Gastroesophageal sphincter (tissue), 4 donors: ENCODE measurements around the gene NXT2. TPM values are rescaled to one million over a fixed set of nuclear protein-coding genes. Genes with fewer than 3 reads are reported as not detected.
"Not testable (repeated sequence)": the region's sequence is repeated elsewhere in the genome, so short reads cannot be mapped to it uniquely, and the experiment has no call there.

ENCODE experiments used
- ATAC-seq: fragments of 150-250 bp; one replicate; pipeline ENCODE4 v1.9.1; 2016; ENCODE audit warnings: mild to moderate bottlenecking, moderate library complexity
- H3K27ac ChIP-seq, 4 donors: fragments of 200-600 bp; sonication (generic) in 3 of 4; 1 replicate in 3 of 4; 2 replicates in 1 of 4; pipeline ENCODE4 v1.5.1; 2016 to 2019
- H3K27me3 ChIP-seq: fragments of 200-600 bp; sonication (generic); one replicate; pipeline ENCODE4 v1.5.1; 2019
- H3K36me3 ChIP-seq, 2 donors: fragments of 200-600 bp; sonication (generic); one replicate each; pipeline ENCODE4 v1.5.1; 2019; ENCODE audit warnings: control low read depth in 1 of 2
- H3K4me1 ChIP-seq, 3 donors: fragments of 200-600 bp; sonication (generic); 1 replicate in 2 of 3; 2 replicates in 1 of 3; pipeline ENCODE4 v1.5.1; 2016 to 2019; ENCODE audit warnings: control low read depth in 2 of 3
- H3K4me3 ChIP-seq, 2 donors: fragments of 200-600 bp; sonication (generic); one replicate each; pipeline ENCODE4 v1.5.1; 2019; ENCODE audit warnings: mild to moderate bottlenecking in 1 of 2, moderate library complexity in 1 of 2
- H3K9me3 ChIP-seq, 3 donors: fragments of 200-600 bp; sonication (generic); one replicate each; pipeline ENCODE4 v1.5.1; 2017 to 2019; ENCODE audit warnings: control low read depth in 2 of 3
- CTCF ChIP-seq, 4 experiments: fragments of 200-600 bp in 2 of 4; fragments of 450-650 bp in 2 of 4; sonication (generic) in 1 of 4; IDR thresholded peaks; one replicate each; pipeline ENCODE4 v1.5.1; 2017 to 2019; ENCODE audit warnings: antibody characterized with exemption in 4 of 4, mild to moderate bottlenecking in 2 of 4, moderate library complexity in 2 of 4
- EP300 ChIP-seq: sonication (generic); formaldehyde crosslinking; IDR thresholded peaks from one replicate; pipeline ENCODE4 v1.6.1; 2017; ENCODE audit warnings: antibody characterized with exemption, mild to moderate bottlenecking
- POLR2A ChIP-seq, 2 donors: fragments of 450-650 bp; IDR thresholded peaks; one replicate each; pipeline ENCODE4 v1.6.1; 2017; ENCODE audit warnings: antibody characterized with exemption in 2 of 2, mild to moderate bottlenecking in 2 of 2, moderate library complexity in 1 of 2
- POLR2AphosphoS5 ChIP-seq: sonication (generic); formaldehyde crosslinking; IDR thresholded peaks from one replicate; pipeline ENCODE4 v1.6.1; 2017; ENCODE audit warnings: antibody characterized with exemption
- WGBS, 2 donors: methylation state at CpG; one replicate each; pipeline ENCODE4 v1.1.5; 2018; ENCODE audit warnings: low coverage in 1 of 2; 5-methylcytosine and 5-hydroxymethylcytosine counted together
- total RNA-seq, 4 donors: library from RNA; depleted of rRNA; stranded (reverse); fragments of >200 nt; gene quantifications; one replicate each; pipeline ENCODE4 v1.1.0, GENCODE V29; 2016

NXT2 gene
- total RNA-seq, 4 donors from 2014 or later: 3.8 to 7.1 (median 5.7) TPM

- no peaks in the 10 kb centered on the region for H3K27me3 ChIP-seq
- H3K36me3 ChIP-seq: no peaks in the 10 kb centered on the region
- WGBS, 2 donors: 55 to 72% methylated on average over 6 to 10 of the region's 10 CpGs
- no peaks in the 10 kb centered on the region for H3K9me3 ChIP-seq
- no peak overlapping the region for H3K27ac ChIP-seq
- no peak overlapping the region for H3K4me3 ChIP-seq
- TF ChIP-seq POLR2A (IDR thresholded peaks at IDR 0.05): no peak
- no peak for TF ChIP-seq CTCF (IDR thresholded peaks at IDR 0.05)
- TF ChIP-seq EP300: no peak
- no peak for TF ChIP-seq POLR2AphosphoS5
- no peak for ATAC-seq
- peaks cover 0 to 11% (median 0%) of the 10 kb centered on the region in 3 donors for H3K4me1 ChIP-seq
Measured at GRCh38 chrX:109534933-109535332, 1.7 kb upstream of the NXT2 start.

DNA sequence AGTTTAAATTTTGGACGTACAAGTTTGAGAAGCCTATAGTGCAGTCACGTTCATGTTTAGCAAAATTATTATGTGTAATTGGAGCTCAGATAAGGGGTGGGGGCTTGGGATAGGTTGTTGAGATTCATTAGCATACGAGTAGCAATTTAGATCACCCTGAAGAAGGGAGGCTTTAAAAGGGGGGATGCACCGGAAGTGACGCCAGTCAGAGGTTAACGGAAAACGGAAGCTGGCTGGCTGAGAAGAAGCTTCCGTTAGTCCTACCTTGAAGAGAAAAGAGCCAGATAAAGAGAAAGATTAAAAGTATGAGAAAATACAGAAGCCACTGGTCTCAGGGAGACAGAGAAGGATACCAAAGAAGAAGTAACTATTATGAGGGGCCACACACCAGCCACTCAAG, 1.1 kb upstream of the NXT2 start:
- Histone ChIP-seq H3K27ac (no peak overlapping the region), H3K9me3 (no peaks in the 10 kb centered on the region), H3K27me3 (no peaks in the 10 kb centered on the region), H3K36me3 (no peaks in the 10 kb centered on the region), H3K4me1 (peaks cover 0 to 11% (median 0%) of the 10 kb centered on the region in 3 donors), H3K4me3 (no peak overlapping the region)
- no peak for TF ChIP-seq POLR2AphosphoS5
- no peak for TF ChIP-seq POLR2A (IDR thresholded peaks at IDR 0.05)
- no peak for TF ChIP-seq EP300
- TF ChIP-seq CTCF (IDR thresholded peaks at IDR 0.05): no peak
- 86 to 100% methylated on average over 1 to 3 of the region's 8 CpGs for WGBS, 2 donors
- ATAC-seq: no peak

GRCh38 chrX:109537324-109537665, 651 bp downstream of the NXT2 start:
- WGBS, 2 donors: 4 to 25% methylated on average over 8 to 9 of the region's 10 CpGs
- TF ChIP-seq POLR2AphosphoS5 (peak; percentile 1), CTCF (IDR thresholded peaks at IDR 0.05) (no peak)
- Histone ChIP-seq H3K27ac (peak overlapping the region; percentile 89 to 92 (median 89)), H3K4me3 (peak overlapping the region; percentile 60 to 91), H3K36me3 (peaks cover 0 to under 1% of the 10 kb centered on the region in 2 donors), H3K27me3 (no peaks in the 10 kb centered on the region), H3K4me1 (peaks cover 0 to 11% (median 0%) of the 10 kb centered on the region in 3 donors), H3K9me3 (no peaks in the 10 kb centered on the region)
- ATAC-seq: peak; percentile 66

GRCh38 chrX:109539007-109539406, 2.4 kb downstream of the NXT2 start:
- H3K9me3 ChIP-seq, H3K4me3 ChIP-seq, H3K36me3 ChIP-seq, H3K27me3 ChIP-seq, ATAC-seq, H3K27ac ChIP-seq: not testable (repeated sequence)
- peaks cover 0 to 11% (median 0%) of the 10 kb centered on the region in 3 donors for H3K4me1 ChIP-seq

DNA sequence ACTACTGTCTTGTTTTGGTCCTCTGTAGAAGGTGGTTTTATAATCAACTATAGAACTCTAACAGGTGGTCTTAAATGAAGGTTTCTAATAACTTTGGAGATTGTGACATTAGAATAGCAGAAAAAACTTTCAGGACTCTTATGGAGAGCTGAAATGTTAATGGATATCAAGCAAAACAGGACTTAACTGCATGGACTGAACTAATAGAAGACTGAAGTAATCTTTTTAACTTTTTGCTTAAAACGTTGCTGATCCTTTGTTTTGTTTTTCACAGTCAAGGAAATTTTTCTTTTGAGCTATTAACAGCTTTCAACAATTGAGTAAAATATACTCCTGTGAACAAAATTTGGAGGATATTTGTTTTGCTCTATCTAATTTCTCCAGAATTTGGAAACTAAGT, 17.2 kb downstream of the NXT2 start:
- ATAC-seq: no peak
- WGBS, 2 donors: 0 to 47% methylated on average over 1 of the region's 1 CpG
- Histone ChIP-seq H3K9me3 (no peaks in the 10 kb centered on the region), H3K36me3 (no peaks in the 10 kb centered on the region), H3K27ac (no peak overlapping the region), H3K27me3 (no peaks in the 10 kb centered on the region), H3K4me3 (no peak overlapping the region), H3K4me1 (no peaks in the 10 kb centered on the region)
- TF ChIP-seq POLR2AphosphoS5 (no peak), CTCF (IDR thresholded peaks at IDR 0.05) (no peak), POLR2A (IDR thresholded peaks at IDR 0.05) (no peak), EP300 (no peak)

- H3K9me3 ChIP-seq, H3K27ac ChIP-seq, ATAC-seq, H3K27me3 ChIP-seq, H3K36me3 ChIP-seq, H3K4me1 ChIP-seq, H3K4me3 ChIP-seq: not testable (repeated sequence)
- 70% methylated on average over 4 of the region's 4 CpGs for WGBS, 2 donors
Measured at GRCh38 chrX:109576083-109576482, 39.4 kb downstream of the NXT2 start.
